CD4-positive, alpha-beta T cell treated with Interleukin-17A for 4 hours (primary cell): ENCODE results near the gene PLEKHG3.

Experiments used
- DNase-seq: peaks from one replicate; pipeline ENCODE4 v3.0.0-alpha.2; 2020; ENCODE audit warnings: mixed read lengths

The PLEKHG3 gene

DNA sequence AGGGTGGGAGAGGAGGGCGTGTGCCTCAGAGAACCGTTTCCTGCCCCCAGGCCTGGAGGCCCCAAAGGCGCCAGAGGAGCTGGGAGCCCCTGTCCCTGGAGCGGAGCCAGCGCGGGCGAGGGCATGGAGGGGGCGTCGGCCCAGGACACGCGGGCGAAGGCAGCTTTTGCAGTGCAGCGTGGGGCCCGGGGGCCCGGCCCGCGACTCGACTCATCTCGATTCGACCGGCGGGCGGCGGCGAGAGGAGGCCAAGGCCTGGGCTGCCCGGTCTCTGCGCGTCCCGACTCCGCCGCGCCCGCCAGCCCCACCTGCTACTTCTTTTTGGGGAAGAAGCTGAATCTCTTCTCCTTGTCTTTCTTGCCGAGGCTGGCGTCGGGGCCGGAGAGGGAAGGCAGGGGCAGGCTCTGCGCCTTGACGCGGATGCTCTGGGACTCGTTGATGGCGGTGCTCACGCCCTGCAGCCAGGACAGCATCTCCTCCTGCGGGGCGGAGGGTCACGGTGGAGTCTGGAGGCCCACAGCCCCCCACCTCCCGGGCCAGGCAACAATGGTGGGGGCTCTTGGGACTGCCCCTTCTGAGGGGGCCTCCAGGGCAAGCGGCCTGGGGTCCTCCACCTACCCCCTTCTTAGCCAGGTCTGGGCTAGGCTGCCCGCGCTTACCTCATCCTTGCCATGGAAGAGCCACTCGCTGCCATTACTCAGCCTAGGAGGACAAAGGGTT lies 44.9 kb downstream of the PLEKHG3 start:
- no peak for DNase-seq

DNA sequence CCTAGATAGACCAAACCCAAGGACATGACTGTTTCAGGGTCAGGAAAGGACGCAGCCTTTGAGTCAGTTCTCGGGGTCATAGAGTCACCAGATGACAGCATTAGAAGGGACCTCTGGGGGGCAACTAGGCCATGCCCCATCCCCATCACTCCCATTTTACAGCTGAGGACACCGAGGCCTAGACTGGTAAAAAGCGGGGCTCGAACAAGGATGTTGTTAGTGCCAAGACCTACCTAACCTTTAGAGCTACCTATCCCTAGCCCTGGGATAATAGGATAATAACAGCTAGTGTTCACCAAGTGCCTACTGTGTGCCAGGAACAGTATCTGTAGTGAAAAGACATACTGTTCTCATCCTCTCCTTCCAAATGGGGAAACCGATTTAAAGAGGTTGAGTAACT lies 48.7 kb downstream of the PLEKHG3 start:
- no peak for DNase-seq

DNA sequence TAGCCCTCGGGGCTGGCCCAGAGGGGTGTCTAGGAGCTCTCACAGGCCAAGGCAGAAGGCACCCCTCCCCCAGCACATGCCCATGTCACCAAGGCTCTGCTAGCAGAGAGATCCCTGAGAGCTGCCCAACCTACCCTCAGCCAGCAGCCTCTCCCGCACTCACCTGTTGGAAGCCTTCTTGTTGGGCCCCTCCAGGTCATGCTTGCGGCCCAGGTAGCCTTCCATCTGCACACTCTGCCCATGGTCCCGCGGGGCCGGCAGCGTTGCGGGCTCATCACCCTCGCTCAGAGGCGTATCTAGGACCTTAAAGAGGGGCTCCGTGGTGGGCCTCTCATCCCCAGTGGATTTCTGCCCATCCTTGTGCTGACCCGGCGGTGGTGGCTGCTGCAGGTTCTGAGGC lies 49.1 kb downstream of the PLEKHG3 start:
- no peak for DNase-seq

DNA sequence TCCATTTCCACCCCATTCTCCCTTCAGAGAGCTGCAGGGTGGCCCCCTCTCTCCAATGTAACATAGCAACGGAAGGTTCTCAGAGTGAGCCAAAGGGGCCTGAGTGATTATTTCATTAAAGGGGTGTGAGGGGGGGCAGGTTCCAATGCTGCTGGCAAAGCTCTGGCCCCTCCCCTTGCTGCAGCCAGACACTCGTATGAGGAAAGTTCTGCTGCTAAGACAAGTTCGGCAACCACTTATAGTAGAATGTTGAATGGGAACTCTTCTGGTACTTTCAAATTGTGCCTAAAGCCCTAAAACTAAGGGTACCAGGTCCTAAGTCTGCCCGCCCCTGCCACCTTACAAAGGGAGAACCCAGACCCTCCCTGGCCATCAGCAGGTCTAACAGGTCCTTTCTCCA lies 49.8 kb downstream of the PLEKHG3 start:
- no peak for DNase-seq

DNA sequence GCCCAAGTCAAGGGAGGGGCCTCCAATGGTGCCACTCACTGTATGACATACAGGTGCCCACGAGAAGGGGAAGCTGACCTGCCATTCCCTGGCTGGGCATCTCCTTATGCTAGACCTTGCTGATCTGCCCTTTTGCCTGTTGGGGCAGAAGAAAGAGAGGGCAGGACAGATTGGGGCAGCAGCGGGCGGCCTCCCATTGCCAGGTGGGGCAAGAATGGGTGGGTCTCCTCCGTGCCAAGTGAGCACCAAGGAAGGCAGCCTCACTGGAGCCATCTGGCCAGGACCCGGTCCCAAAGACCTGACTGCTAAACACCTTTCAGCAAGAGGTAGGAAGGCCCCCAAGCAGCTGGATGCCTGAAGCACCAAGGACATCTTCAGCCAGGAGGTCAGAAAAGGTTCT lies 50.5 kb downstream of the PLEKHG3 start:
- no peak for DNase-seq

DNA sequence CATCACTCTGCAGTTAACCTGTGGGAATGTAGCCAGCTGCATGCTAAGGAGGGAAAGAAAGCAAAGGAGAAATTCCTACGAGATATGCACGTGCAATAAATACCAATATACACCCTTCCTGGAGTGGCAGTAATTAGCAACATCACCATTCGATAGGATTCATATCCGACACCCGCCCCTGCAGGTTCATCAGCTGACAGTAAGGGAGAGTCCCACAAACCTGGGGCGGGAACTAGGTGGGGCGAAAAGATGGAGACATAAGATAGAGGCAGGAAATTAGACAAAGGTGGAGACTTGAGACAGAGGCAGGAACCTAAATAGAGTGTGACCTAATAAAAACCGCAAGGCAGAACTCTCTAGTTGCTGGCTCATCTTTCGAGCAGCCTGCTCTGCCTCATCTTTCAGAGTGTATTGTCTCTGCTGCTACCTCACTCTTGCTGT lies 51.6 kb downstream of the PLEKHG3 start:
- DNase-seq = peak; percentile 76

DNA sequence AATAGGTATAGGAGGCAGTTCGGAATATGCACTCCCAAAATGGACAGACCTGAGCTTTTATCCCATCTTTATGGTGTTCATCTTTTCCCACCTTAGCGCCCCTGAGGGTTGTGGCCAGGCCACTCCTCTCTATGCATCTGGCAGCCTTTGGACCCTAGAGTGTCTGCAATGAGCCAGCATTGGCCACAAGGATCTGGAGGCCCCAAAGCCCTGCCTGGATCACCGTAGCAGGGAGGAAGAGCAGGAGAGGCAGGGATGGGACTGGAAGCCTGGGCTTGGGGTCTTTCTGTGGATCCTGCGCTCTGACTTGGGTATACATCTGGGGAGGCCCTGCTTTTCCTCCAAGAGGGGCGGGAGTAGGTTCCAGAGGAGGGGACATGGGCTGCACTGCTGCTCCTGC lies 52.5 kb downstream of the PLEKHG3 start:
- no peak for DNase-seq

DNA sequence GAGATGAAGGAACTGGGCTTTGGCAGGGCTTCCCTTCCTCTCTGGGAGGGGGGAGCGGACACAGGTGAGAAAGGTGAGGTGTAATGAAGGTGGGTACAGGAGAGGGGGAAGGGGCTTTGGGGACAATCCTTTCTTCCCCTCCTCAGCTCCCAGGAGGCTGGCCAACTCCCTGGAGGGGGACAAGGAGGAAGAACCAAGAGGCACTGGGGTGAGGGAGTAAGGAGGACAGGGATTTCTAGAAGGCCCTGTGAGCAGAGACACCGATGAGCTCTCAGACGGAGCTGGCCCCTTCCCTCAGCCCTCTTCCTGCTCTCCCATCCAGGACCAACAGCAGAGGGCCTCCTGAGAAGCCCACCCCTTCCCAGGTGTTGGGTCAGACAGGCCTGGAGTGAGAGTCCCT lies 53.4 kb downstream of the PLEKHG3 start:
- no peak for DNase-seq

DNA sequence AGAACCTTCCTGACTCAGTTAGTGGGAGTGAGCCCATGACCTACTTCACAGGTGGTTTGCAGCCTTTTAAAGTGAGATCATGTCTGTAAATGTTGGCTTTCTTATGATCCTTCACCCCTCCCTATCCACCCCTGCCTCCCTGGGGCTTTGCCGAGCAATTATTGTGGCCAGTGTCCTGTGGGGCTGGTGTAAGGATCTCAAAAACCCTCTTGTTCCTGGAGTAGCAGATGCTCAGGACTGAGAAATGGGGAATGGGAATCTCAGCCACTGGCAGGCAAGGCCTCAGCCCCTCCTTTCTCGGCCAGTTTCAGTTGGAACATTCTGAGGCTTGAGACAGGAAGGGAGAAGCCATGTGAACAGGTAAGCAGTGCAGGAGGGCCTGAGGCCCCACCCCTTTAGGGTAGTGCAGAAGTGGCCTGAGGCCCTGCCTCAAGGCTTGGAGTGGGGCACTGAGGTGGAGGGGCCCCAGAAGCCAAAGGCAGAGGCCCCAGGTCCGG lies 53.8 kb downstream of the PLEKHG3 start:
- DNase-seq = peak; percentile 42

DNA sequence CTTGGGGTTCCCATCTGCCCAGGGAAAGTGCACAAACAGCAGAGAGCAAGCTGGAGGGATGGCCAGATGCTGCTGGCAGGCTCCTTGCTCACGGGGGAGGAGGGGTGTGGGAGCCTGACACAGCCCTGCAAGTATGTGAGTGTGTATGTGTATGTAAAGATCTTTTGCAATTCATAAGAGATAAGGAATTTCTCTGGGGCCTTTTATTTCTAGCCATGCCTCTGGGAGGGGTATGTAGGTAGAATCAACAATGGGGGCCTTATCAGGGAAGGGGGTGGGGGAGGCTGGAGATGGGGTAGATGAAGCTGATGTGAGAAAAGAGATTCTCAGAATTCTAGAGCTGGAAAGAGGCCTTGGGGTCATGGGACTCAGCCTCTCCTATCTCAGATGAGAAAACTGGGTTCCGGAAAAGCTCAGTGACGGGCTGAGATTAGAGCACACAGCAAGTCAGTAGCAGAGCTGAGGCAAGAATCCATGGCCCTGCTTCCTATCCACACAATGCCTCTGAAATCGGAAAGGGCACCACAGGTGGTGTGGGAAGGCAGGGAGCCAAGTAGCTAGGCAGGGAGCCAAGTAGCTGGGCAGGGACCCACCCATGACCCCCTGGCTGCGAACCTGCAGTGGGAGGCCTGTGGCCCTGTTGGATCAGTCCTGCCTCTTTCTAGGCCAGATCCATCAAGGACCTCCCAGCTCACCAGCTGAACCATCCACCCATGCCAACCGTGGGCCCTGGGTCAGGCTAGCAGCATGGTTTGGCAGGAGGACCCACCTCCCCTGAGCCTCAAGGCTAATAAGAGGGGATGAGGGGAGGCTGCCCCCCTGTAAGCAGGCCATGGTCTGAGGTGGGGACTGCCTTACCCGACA lies 54.7 kb downstream of the PLEKHG3 start:
- DNase-seq = no peak

DNA sequence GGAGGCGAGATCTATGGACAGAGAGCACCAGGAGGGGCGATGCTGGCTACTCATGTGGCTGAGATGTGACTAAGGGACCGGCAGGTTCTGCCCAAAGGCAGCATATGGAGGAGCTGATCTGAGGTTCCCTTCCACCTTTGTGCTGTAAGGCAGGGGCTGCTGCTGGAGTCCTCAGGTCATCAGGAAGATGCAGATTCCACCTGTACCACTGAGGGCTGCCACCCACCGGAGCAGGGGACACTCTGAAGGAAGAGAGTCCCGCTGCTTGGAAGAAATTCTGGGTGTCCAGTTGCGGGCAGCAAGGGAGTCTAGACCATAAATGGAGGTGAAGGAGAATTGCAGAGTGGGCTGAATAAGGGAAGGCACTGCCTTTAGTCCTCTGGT lies 55.3 kb downstream of the PLEKHG3 start:
- no peak for DNase-seq

DNA sequence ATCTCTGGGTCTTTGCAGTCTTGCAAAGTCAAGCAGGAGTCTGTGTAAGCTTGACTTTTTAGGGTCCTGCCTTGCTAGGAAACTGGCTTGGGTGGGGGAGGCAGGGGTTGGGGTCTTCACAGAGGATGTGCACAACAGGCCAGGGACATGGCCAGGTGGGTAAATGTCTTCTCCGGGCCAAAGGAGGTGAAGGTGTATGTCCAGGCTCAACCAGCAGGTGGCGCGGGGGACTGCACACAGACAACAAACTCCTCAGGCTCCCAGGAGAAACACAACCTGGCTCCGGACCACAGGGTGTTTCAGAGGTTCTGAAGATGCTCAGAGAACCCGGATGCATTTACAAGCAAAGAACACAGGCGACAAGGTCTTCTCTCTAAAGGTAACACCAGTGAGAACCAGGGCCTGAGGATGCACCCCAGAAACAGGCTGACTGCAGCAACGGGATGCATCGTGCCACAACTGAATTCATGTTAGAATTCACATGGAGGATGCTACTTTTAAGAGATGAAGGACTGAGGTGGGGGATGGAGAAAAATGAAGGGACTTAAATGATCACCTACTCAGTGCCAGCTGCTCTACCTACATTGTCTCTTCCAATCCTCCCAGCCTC lies 56.0 kb downstream of the PLEKHG3 start:
- DNase-seq = peak; percentile 74

DNA sequence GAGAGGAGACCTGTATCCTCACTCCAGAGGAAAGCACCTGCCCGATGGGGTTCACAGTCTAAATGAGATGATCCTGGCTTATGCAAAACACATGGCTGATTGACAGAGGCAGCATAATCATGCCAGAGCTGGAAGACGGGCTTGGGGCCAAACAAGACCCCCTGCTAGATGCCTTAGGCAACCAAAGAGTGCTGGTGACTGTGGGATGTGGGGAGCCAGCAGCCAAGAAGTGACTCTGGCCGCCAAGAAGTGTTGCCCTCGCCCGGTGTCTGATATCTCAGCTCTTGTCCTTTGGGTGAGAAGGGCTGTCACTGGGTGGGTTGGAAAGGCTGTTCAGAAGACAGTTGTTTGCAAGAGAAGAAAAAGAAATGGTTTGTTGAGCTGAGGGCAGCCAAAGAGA lies 56.7 kb downstream of the PLEKHG3 start:
- no peak for DNase-seq

DNA sequence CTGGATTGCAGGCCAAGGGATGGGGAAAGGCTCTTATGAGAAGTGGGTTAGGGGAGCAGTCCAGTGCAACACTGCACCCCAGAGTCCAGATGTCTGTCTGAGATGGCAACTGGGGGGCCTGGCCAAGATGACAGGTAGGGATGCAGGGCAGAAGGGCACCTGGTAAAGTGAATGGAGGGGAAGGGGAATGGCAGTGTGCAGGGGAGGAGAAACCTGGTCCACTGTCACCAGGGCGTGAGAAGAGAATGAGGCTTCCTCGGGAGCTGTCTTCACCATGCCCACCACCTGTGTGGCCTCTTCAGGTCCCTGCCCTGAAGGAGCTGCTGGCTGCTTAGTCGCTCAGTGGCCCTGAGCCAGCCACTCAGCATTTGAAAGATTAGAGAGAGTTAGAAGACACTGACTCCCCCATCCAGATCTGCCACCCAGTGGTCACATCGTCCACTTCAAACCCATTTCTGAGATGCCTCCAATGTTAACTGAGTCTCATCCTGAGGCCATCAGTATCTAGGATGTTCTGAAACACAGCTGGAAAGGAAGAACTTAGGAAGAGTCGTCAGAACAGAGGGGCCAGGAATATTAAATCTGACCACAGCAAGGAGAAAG lies 57.3 kb downstream of the PLEKHG3 start:
- DNase-seq = no peak

DNA sequence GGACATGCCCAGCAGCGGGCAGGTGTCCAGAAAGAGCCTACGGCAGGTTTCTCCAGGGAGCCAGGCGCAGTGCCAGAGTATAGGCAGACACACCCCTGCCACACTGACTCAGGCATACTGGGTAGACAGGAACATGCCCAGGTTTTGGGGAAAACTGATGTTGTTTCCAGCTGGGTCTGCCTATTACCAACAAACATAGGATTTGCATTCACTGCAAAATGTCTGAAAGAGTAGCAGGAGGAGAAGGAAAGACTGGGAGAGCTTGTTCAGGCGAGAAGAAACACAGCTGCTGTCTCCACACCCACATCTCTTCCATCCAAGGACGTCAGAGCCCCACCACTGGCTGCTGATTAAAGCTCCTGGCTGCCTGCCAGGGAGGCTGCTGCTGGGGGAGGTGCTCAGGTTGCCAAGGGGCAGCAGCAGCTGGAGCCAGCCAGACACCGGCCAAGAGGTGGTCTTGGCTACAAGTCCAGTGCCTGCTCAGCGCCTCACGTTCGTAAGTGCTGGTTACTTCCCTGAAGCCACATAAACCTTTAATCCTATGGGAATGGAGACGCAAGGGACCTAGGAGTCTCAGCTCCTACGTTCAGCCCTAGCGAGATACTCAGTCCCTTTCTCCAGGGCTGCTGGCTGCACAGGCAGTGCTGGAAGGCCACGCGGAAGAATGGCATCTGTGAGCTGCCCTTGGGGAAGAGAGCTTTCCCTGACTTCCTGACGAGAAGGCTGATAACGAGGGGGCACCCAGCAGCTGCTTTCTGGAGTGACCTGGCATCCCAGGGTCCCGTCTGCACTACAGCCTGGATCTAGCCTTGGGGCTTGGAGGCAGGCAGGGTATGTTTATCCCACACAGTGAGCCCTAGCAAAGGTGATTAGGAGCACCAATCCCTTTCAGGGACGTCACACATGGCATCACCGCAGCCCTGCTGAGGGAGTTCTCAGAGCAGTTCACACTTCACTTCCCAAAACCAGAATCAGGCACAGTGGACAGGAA lies 58.1 kb downstream of the PLEKHG3 start:
- DNase-seq = peak; percentile 65

DNA sequence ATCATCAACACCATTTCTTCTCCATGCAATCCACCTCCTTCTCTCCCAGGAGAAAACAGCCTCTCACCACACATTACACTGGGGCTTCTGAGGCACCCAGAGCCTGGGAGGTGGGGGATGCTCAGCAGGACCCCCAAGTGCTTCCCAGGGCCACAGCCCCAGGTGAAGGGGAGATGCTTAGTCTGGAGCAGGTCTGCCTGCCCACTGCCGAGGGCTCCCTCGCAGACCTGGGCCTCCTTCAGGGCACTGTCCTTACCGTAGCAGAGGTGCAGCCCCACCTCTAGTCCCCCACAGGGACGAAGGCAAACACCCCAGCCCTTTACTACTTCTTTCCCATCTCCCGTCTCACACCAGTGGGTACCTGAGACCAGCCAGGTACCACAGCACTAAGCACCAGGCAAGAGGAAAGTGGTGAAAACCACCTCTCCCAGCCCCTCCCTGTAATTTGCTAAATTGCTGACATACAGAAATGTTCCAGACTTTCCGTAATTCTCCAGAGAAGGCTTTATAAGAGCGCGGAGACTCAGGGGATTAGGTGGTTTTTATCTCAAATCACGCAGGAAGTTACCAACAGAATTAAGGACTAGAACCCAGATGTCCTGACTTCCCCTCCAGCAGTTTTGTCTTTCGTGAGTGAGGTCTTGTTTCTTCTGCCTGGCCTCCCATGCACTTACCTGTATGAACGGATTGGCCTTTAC lies 59.0 kb downstream of the PLEKHG3 start:
- no peak for DNase-seq

DNA sequence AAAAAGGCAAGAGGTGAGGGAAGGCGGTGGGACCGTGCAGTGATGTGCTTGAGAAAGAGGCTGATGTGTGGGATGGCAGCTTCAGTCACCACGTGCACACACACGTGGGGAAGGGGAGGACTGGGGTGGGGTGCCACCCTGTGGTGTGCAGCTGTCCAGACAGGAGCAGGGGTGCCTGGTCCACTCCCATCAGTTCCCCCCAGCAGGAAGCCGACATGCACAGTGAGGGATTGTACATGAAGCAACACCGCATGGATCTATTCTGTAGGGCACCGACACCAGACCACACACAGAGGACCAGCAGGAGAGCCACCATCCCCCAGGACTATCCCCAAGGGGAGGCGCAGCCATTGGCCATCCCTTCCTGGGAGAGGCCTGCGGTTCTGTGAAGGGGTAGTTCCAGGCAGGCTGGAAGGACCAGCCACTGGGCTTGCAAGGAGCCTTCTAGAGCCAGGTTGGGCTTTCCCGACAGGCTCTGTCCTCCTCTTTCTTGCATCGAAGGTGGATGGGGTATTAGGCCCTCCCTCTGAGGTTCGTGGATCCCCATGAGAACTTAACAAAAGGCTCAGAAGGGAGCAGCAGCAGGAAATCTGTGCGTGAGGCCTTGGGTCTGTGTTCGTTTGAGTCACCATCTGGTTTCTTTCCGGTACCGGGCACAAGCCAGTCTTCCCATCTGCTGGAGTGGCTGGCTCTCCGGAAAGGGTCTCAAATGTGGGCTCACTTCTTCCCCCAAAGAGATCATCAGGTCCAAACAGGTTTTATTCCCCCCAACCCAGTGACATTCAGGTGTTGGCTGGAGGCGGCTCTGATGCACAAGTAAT lies 59.8 kb downstream of the PLEKHG3 start:
- DNase-seq = peak; percentile 19

DNA sequence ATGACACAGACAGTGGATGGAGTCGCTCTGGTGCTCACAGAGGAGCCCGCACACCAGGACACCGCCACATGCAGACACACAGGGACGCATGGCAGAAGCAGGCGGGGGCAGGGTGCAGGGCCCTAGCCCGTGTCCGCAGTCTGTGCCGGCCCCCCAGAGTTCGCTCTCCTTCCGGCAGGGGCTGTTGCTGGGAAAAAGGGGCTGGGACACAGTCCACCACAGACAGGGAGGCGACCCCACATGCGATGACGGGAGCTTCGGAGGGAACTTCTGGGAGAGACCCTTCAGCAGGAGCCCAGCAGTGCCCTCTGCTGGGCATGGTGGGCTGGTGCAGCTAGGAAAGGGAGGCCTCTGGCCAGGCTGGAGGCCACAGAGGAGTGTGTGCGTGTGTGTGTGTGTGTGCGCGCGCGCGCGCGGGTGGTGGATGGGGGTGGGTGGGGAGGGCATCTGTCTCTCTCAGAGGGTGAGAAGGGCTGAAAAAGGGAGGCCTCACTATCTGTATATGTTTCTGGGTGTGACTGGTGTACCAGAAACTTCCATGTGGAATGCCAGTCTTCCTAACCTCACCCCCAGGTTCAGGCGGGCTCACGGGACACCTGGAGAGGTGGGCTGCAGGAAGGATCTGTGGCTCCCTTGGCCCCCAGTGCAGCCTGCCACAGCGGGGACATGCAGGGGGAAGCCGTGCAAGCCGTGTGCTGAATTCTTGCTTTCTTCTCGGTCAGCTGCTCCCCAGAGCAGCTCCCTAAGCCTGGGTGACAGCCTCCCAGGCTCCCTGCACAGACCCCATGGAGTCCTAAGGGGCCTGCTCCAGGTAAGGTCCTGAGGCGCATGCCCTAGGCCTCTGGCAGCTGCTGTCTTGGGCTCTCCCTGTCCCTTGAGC lies 60.7 kb downstream of the PLEKHG3 start:
- peak; percentile 73 for DNase-seq

DNA sequence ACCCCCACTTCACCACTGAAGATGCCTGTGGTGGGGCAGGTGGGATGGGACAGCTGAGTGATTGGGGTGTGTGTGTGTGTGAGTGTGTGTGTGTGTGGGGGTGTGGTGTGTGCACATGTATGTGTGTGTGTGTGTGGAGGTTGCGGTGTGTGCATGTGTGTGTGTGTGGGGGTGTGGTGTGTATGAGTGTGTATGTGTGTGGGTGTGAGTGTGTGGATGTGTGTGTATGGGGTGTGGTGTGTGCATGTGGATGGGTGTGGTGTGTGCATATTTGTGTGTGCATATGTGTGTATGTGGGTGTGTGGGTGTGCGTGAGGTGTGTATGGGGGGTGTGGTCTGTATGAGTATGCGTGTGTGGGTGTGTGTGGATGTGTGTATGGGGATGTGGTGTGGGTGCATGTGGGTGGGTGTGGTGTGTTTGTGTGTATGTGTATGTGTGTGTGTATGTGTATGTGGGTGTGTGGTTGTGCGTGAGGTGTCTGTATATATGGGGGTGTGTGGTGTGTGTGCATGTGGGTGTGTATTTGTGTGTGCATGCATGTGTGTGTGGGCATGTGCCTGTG lies 61.6 kb downstream of the PLEKHG3 start:
- DNase-seq = no peak
